CD4-positive, alpha-beta T cell treated with Interleukin-15 for 4 hours (primary cell): ENCODE measurements around the gene PLXNA4.
"Not testable (repeated sequence)": the region's sequence is repeated elsewhere in the genome, so short reads cannot be mapped to it uniquely, and the experiment has no call there.

Experiments used
- DNase-seq: peaks from one replicate; pipeline ENCODE4 v3.0.0-alpha.2; 2020; ENCODE audit warnings: low spot score

PLXNA4 gene

DNA sequence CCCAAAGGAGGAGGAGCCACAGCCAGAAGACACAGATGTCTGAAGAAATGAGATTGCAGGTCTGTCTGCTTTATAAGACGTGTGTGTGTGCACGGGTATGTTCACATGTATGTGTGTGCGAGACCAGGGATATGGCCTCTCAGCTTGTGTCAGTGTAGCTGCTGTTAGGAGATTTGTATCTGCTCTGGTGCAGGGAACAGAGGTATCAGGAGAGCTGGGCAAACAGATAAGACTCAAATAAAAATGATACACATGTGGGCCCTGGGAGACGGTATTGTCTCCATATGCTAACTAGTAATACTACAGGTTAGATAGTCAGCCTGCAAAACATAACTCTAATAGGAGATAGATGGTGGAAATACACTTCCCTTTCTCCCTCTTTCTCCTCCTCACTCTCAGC lies 161.0 kb downstream of the PLXNA4 start:
- DNase-seq = no peak

DNA sequence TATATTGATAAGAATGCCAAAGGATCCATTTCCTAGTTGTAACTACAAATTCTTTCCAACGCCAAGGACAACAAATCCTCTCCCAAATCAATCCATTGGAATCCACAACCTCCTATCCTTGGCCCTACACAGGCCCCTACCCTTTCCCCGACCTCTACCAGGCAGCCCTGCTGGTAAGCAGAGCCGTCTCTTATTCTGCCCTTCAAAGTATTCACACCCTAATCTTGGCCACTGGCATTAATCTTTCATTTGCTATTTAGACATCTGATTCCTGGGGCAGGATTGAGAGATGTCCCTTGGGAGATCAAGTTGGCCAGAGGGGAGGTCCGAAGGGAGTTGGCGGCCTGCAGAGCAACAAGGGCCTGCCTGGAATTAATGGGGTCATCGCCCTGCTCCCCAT lies 161.4 kb downstream of the PLXNA4 start:
- DNase-seq = no peak

DNA sequence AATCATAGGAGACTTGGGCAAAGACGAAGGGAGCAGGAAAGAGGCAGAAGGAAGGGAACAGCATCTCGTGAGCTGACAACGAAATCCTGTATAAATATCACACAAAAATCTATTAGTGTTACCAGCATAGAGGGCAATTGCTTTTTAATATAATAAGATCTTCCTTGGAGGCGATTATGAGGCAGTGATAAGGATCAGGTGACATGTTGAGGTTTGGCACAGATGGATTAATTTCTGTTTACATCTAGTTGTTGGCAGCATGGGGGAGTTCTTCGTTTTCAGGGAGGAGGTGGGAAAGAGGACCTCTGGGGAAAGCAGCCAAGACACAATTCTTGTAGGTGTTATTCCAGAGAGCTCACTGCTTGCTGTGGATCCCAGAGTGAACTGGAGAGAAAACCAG lies 163.8 kb downstream of the PLXNA4 start:
- DNase-seq = no peak

DNA sequence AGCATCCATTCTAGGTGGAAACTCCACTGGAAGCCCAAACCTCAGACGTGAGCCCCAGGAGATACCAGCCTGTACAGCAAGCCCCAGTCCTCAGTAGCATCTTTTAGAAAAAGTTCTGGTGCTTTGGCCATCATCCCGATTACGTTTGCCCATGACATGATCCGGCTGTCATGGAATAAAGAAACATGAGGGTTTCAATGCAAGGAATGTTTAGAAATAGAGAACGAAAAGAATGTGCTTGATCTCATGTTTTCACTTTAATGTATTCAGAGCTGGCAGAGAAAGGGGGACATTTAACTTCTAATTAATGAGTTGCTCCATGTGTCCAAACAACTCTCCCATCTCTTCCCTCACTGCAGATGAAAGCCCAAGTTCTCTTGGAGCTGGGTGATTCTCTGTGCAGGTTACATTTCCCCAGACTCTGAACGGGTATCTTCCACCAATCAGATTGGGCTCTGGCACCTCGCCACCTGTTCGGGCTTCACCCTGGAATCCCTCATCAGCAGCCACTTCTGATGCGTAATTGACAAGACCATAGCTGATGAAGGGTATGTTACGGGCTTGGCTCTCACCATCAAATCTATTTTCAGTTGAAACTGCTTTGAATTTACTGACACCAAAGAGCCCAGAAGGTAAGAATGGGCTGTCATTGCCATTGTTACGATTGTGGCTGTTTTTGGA lies 165.3 kb downstream of the PLXNA4 start:
- DNase-seq = no peak

DNA sequence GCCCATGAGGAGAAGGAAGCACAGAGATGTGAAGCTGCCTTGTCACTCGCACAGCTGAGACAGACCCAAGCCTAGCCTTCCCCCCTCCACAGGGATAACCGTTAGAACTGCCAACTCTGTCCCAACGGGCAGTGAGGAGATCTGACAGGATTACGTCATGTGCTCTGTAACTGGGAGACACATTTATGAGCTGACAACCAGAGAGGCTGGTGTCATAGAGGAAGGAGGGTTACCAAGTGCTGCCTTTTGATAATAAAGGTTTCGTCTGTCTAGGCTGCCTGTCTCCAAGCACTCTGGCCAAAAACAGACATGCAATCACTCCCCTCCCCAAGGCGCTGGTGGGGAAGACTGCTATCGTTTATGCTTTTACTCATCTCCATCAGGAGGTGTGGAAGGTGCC lies 165.9 kb downstream of the PLXNA4 start:
- no peak for DNase-seq

DNA sequence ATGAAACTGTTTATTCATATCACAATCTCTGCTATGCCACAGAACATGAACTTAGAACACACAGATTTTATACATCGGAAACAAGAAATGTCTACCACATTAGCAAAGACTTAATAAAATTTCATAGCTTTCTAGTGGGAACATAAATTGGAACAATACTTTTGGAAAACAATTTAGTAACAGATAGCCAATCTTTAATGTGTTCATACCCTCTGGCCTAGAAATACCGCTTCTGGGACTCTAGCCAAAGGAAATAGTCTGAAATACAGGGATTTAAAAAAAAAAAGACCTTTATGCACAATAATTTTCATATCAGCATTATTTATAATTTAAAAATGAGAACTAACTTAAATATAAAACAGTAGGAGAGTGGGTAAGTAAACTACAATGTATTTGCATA lies 168.5 kb downstream of the PLXNA4 start:
- DNase-seq = no peak

DNA sequence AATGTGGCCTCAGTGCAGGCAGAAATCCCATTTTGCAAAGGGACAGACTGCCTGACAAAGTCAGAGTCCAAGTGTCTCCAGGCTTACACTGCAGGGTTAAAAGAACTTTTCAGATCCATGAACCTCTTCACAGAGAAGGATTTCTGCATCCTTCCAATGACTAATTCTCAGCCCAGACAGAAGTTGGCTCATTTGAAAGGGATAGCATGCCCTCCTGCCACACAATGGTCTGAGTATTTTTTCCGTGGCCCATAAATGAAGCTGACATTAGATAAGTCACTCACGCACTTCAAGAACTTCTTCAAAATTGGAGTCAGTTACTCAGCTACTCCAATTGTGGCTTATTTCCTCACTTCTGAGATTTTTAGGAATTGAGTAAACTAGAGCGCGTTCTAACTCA lies 170.2 kb downstream of the PLXNA4 start:
- no peak for DNase-seq

DNA sequence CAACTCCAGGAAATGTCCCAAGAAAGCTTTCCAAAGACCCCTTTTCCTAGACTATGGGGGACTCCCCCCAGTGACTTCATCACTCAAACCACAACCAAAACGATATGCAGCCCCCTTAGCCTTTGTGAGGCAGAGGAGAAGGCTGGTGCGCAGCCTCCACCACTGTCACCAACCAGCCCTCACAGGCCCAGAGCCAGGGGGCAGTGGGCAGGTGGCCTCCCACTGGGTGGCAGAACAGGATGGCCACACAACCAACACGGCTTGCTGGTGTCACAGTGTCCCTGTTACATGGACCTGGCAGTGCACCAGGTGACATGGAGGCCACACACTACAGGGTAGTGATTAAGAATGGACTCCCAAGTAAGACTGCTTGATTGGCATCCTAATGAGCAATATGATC lies 172.0 kb downstream of the PLXNA4 start:
- DNase-seq = no peak

DNA sequence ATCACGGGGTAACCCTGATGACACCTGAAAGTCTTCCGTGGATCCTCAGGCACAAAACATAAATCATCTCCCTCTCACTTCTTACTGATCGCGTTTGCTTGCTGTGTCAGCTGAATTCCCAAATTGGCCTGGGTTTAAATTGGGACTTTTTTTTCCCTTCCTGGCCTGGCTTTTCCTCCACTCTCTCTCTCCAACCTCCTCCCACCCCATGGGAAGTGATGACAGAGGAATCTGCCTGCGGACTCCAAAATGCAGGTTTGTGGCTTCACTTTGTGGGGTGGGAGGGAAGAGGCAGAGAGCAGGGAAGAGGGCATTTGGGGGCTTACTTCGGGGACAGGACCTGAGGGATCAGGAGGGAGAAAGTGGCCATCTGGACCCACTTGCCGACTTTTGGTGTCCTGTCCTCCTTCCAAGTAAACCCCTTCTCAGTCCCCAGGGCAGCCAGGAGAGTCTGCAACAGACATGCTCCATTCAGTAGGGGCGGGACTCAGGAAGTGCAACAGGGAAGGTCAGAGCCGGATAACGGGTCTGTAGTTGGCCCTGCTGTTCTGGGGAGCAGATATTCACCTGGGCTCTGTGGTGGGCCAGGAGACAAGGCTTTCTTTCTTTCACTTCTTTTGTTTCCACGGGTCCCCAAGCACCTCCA lies 172.7 kb downstream of the PLXNA4 start:
- DNase-seq = no peak

DNA sequence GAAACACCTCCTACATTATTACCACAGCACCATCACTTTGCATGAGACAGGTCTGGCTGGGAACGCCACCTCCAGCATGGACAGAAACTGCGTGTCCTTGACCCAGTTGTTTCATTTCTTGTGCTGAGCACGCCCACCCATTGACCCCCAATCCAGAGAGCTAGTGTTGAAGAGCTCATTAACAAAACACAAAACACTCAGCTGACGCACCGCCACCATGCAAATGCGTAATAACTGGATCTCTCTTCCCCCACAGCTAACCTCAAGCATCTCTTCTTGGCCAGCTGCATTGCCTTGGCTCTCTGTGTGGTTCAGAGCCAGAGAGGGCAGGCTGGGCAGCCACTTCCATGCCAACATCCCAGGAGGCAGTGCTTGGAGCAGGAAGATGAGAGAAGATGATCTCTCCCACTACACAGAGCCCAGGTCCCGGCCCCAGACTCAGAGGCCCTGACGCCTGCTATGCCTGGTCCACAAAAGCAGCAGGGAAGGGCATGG lies 173.5 kb downstream of the PLXNA4 start:
- DNase-seq = no peak

DNA sequence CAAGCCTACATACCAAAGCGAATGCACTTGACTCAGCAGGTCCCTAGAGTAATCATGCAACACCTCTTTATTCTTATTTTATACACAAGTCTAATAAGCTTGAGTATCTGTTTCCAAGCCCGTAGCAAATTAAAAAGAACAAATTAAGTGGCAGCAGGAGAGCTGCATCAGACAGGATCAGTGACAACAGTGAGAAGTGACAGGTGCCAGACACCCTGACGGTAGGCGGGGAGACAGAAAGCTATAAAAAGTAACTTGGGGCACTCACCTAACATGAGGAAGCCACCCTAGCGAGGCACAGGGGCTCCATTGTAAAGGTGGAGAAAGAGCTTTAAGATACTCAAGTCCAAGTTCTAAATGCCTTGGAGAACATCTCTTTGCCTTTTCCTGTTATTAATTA lies 174.2 kb downstream of the PLXNA4 start:
- no peak for DNase-seq

DNA sequence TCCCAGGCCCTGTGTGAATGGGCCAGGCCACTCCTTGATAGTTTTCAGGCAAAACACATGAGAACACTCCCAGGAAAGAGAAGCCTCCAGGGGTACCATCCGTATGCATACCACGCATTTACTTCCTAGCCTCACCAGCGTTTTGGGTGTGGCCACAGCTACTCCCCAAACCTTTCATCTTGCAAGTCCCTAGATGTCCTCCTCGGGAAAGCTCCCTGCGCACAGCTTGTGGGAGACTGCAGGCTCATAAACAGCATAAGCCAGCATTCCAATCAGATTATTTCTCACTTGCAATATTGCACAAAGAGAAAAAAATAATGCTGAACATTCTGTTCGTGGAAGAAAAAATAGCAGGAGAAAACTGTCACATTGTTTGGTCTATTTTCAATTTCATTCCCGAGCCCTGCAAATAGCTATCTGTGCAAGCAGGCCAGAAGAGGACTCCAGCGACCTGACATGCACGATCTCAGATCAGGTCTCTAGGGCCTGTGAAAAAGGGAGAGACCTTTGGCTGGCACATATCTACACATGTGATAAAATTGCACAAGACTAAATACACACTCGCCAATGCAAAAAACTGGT lies 175.6 kb downstream of the PLXNA4 start:
- DNase-seq = no peak

DNA sequence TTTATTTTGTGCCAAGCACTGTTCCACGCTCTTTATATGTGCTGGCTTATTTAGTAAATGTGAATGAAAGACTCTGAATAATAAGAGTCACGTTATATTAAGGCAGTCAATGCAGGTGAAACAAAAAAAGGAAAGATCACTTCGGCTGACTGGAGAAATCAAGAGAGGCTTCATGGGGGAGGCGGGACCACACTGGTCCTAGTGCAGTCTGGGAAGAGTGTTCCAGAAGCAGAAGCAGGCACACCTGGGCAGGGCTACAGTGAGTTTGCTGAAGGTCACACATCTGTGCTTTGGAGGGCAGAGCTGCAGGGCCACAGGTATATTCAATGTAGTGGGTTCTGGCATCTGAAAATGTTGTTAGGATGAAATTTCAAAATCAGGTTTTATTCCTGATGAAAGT lies 176.9 kb downstream of the PLXNA4 start:
- no peak for DNase-seq

DNA sequence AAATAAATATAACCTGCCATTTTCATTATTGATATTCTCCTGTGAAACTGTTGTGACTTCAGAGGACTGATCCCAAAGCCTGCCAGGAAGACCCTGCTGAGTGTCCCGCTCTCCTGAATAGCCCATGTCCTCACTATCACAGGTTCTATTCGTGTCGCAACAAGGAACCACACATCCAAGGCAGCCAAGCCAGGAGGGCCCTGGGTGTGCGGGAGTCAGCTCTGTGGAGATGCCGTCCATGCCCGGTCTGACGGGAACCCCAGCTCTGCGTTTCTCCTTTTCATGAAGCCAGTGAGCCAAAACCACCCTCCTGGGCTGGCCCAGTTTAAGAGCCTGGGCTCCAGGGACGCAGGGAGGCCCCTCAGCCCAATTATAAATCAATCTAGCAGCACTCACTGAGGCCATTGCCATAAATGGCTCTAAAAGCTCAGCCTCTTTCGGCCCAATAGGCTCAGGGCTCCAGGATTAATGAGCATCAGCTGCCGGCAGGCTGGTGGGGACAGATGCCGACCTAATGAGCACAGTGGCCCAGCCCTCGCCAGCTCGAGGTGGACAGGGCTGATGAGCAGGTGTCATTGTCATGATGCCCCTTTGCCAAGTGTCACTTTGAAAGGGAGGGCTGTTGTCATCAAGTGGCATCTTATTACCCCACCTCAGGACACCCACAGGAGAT lies 177.9 kb downstream of the PLXNA4 start:
- no peak for DNase-seq

DNA sequence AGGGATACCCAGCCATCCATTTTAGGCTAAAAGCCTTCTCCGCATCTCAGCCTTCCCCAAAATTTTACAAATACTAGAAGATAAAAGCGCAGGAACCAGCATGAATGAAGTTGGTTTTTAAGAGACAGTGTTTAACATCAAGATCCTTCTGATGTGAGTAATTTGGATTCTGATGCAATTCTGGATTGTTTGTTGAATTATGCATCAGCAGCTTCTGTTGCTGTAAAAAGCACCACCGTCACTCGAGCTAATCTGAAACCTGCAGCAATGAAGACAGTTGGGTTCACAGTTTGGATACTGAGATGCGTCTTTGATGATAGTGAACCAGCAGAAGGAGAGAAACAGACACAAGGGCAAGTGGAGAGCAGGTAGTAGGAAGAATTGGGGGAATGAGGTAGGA lies 179.2 kb downstream of the PLXNA4 start:
- DNase-seq = no peak

DNA sequence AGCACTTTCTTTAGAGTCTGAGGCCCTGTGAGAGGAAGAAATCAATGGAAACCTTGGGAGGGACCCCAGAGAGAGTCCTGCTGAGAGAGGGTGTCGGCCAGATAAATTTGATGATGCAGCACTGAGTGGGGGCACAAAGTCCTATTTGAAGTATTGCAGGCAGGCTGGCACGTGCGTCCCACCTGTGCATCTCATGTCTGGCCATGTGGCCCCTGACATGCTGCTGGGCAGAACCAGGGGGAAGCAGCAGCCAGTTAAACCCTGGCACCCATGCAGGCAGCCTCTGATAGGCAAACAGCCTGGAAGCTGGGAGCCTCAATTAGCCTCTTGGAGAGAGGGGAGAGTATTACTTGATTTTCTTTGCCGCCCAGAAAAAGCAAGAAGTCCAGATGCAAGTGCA lies 180.9 kb downstream of the PLXNA4 start:
- no peak for DNase-seq

DNA sequence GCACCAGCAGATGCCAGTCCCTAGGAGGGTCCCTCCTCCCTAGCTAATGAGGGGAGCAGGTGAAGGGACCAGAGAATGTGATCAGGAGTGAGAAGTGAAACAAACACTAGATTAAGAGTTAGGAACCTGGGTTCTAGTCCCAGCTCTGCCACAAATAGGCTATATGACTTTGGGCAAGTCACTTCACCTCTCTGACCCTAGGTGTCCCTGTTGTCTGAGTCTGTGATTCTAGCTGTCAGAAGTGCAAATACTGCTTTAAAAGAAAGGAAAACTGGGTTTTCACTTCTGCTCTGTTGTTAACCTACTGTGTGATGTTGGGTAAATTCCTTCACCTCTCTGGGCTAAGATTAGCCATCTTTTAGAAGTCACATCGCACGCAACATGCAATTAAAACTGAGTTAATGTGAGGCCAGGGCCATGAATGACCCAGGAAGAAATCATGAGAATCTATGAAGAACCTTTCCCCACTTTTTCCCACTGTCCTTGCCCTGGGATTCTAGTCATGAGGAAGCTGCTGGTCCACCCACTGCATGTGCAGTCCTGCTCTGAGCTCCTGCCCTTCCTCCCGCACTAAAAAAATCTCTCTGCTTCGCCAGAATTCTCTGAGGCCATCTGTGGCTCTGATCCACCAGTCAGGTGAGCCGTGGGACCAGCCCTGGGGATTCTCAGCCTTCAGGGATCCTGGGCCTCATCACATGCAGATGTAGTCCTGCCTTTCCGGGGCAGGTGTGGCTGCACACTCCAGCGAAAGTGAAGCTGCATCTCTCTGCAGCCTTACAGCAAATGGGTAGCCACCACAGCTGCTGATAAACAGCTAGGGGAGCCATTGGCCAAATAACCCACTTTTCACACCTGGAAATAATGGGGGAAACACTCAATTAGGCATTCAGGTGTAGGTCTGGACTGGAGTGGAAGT lies 181.7 kb downstream of the PLXNA4 start:
- peak; percentile 44 for DNase-seq

DNA sequence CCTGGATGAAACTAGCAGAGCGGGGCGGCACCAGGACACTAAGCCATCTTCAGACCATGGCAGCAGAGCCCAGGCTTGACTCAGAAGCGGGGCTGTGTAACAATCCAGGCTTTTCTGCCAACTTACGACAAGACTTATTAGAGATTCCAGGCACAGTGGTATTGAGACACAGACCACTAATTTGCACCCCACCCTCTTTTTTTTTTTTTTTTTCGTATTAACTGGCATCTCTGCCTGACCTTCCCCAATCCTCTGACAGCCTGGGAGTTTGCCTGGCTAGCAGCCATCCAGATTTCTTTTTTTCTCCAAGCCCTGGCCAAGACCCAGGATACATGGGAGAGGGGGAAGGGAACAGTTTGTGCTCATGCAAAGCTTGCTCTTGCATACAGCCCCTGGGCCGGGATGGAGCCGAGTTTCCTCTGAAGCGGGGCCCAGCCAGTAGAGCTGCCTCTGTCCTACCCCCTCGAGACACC lies 182.4 kb downstream of the PLXNA4 start:
- DNase-seq = no peak

DNA sequence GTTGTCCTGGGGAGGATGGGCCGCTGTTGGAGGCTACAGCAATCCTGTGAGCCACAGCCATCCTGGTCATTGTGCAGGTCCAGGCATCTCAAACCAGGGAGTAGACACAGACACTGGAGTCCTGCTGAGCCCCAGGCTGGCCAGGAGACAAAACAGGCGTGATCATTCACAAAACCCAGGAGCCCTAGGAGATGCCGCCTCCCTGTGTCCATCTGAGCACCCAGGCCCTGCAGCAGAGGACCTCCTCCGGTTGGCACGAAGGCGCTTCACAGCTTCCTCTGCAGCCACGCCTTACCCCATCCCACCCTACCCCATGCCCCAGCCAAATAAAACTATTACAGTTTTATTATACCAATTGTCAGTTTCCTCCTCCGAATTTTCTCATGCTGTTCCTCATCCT lies 183.6 kb downstream of the PLXNA4 start:
- no peak for DNase-seq

DNA sequence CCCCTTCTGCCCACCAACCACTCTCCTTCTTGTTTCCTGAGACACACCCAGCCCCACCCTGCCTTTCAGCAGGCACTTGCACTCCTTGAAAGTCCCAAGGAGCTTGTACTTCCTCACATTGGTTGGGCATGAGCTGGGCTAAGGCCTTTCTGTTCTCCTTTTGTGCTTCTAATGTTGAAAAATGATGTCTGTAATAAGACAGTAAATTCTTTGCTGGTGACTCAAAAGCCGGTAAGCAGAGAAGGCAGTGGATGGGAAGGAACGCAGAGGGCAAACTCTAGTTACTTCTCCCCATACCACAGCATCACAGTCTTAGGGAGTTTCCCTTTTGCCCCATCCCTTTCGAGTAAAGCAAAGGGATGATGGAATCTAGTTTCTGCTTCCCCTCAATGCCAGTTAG lies 185.6 kb downstream of the PLXNA4 start:
- no peak for DNase-seq

DNA sequence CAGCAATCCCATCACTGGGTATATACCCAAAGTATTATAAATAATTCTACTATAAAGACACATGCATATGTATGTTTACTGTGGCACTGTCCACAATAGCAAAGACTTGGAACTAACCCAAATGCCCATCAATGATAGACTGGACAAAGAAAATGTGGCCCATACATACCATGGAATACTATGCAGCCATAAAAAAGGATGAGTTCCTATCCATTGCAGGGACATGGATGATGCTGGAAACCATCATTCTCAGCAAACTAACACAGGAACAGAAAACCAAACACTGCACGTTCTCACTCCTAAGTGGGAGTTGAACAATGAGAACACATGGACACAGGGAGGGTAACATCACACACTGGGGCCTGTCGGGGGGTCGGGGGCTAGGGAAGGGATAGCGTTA lies 186.2 kb downstream of the PLXNA4 start:
- not testable (repeated sequence) for DNase-seq

DNA sequence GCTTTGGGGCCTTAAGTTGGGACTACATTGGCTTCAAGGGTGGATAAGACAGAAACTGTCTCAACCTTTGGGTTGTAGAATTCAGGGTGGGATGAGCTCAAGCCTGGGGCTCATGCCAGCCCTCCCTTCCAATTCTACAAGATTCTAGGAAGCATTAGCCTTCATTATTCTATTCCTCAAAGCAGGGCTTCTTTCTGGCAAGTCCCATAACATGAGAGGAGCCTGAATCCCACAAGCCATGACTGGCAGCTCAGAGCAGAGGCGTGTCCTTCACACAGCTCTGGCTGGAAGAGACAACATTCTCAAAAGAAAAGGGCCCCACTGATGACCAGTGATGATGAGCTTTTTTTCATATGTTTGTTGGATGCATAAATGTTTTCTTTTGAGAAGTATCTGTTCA lies 187.6 kb downstream of the PLXNA4 start:
- no peak for DNase-seq
